AG20443 (cell line): ENCODE data around the gene PRKAR1A.
"Not testable (repeated sequence)": the region's sequence is repeated elsewhere in the genome, so short reads cannot be mapped to it uniquely, and the experiment has no call there.

Experiments
- DNase-seq: peaks from one replicate; pipeline ENCODE4 v3.0.0; 2012; ENCODE audit warnings: low spot score, mixed read lengths

The PRKAR1A gene

GRCh38 chr17:68579194-68579927 lies 67.1 kb downstream of the PRKAR1A start:
- no peak for DNase-seq

- peak; percentile 83 for DNase-seq
These were observed 68.1 kb downstream of the PRKAR1A start for GRCh38 chr17:68580236-68580770.

DNA sequence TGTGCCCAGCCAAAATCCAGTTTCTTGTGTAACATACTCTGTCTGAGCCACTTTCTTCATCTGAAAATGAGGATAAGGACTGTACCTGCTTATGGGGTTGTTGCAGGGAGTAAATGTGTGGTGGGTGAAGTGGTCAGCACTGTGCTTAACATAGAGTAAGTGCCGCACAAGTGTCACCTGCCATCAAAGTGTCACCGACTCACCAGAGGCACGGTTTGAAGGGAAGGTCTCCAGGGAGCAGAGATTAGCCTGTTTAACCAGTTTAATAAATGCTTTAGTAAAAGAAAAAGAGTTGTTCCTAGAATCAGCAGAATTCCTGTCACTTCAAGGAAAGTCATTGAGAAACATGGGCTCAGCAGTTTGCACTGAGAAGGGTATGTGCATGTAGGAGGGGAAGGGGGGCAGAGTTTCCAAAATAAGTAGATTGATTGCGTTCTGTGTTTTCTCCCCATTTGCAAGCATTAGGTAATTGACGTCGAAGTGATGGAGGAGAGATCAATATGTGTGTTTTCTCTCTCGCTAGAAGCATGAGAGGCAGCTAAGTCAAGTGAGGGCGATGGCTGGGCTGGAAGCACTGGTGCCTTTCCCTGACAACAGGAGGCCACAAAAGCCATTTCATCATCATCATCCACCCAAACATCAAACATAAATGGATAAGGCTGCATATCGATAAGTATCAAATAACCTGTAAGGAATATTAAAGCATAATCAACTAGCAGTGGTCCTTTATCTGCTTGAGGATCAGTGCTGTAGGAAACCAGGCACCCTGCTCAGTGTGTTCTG lies 69.8 kb downstream of the PRKAR1A start:
- DNase-seq = no peak

- DNase-seq = not testable (repeated sequence)
These were observed 70.6 kb downstream of the PRKAR1A start for GRCh38 chr17:68582867-68583266.

DNA sequence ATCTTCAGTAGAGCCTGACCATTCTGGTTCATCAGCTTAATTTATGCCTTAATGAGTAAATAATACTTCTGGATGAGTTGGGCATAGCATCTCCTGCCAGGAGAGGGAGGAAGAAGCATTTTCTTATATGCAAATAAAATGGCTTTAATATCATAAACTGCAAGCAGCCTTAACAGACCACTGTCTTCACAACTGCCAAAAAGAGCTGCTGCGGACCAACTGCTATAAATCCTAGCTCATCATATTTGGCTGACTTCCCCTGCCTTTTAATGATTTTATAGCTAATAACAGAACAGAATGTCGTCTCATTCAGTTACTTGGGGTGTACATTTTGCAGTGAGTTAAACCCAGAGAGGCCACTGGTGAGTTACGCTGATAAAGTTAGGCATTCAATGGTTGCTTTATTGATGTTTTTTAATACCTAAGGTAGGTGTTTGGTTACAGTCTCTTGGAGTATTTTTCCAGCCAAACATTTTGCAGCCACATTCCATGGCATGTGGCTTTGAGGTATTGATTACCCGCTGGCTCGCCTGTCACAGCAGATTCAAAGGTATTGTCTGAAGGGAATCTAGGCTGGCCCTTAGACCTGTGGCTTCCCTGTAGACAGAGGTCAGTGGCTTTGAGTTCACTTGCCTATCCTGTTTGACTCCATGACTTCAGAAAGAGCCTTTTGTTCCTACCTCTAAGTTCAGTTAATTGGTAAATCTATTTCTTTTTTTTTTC lies 72.5 kb downstream of the PRKAR1A start:
- DNase-seq = no peak

DNA sequence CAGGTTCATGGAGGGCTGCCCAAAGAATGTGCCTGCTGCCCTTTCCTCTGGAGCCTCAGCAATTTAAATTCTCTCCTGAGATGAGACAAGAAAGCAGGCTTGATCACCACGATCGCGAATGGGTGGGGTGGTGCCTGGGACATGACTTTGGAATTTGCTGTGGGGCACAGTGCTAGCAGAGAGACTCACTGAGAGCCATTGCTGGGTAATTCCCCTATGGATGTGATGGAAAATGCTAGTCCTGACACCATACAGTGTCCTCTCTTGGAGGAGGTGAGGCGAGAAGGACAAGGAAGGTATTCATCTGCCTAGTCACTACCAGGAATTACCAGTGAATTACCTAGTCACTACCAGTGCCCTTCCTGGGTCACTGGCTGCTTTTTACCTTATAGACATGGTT lies 73.4 kb downstream of the PRKAR1A start:
- peak; percentile 35 for DNase-seq

- no peak for DNase-seq
These were observed 74.8 kb downstream of the PRKAR1A start for GRCh38 chr17:68587026-68587425.

DNA sequence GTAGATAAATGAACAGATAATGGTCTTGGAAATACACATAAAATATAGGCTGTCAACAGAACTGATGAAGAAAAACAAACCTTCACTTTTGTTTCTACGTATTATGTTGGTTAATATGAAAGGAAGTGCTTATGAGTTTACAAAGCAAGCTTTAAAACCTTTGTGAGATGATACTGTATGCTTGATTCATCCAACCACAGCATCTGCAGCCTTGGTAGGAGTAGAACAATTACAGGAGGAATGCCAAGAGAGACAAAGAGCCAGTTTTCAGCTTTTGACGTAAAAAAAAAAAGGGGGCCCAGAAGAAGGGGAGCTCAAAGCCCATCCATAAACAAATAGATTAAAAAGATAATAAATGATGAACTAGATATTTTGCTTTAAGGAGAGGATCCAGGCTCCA lies 75.6 kb downstream of the PRKAR1A start:
- no peak for DNase-seq

- DNase-seq = no peak
These were observed 76.1 kb downstream of the PRKAR1A start for GRCh38 chr17:68588362-68588761.

DNA sequence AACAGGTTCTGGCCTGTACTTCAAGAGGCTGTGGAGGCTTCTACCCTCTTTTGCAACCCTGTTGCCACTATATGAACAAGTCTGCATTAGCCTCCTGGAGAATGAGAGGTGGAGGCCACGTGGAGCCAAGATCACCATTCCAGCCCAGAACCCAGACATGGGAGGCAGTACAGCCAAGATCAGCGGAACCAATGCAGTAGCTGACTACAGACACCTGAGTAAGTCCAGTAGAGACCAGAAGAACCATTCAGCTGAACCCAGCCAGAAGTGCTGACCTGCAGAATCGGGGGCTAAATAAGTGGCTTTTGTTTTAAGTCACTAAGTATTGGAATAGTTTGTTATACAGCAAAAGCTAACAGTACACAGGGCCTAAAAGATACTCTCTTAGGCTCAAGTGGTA lies 76.9 kb downstream of the PRKAR1A start:
- DNase-seq = no peak

DNA sequence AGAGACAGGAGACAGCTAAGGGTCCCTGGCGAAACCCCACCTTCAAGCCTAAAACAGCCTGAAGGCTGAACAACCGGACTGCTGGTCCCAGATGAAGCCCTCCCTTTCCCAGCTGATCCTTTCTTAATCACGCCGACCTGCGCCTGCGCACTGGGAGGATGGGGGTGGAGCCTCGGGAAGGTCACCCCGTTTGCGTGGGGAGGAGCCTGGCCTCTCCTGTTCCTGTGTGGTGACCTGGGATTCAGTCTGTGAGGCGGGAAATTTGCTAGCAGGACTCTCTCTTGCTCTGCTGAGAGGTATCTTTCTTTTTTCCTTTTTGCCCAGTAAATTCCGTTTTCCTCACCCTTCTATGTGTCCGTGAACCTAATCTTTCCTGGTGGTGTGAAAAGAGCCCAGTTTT lies 79.4 kb downstream of the PRKAR1A start:
- DNase-seq = peak; percentile 43

DNA sequence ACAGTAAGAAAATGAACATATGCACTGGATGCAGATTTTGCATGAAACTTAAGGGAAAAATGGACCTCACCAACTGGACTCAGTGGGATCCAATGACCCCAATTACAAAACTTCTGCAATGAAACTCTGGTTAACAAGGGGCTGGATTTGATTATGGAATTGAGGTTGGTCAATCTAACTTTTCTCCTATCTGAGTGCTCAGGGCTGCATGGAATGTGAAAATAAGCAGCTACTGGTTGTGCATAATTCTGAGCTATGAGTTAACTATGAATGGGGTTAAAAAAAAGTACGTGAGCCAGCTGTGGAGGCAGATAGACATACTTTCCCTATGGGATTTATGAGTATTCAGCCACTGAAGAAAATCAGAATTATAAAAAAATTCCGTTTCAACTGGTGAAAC lies 79.8 kb downstream of the PRKAR1A start:
- DNase-seq = no peak

DNA sequence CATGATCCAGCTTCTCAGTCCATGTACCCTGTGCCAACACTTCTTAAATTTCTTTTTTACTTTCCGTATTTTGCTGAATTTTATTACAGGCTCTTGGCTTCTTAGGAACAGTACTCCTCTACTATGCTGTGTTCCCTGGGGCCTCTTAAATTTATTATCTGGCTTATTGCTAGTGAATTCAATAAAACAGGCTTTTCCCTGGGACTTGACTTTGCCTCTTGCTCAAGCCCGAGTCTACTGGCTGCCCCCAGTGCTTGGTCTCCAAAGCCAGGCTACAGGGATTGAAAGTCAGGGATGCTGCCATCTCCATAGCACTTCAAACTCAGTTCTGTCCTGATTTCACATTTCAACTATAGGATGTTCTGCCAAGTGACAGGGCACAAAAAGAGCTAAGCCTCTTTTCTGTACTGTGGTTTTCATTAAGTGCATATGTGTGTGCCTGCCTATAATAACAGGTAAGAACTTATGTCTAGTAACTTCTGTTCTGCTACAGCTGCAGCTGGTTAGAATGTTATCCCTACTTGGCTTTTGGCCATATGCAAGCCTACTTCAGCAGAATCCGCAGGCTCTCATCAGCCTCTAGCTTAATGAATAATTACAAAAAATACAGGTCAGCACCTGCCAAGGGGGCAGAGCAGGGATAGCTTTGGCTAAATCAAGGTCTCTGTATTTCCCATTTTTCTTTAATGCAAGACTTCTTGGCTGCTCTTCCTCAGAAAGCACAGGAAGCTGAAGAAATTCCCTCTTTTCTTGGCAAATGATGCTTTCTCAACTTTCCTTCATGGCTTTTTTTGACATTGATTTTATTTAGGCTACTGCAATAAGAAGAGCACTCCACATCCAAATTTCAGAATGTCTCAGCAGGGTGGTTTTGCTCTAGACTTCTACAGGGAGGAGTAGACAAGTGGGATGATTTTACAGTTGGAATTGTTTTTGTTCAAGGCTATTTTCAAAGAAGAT lies 80.7 kb downstream of the PRKAR1A start:
- peak; percentile 24 for DNase-seq

- DNase-seq = no peak
These were observed 82.3 kb downstream of the PRKAR1A start for GRCh38 chr17:68594552-68594951.

DNA sequence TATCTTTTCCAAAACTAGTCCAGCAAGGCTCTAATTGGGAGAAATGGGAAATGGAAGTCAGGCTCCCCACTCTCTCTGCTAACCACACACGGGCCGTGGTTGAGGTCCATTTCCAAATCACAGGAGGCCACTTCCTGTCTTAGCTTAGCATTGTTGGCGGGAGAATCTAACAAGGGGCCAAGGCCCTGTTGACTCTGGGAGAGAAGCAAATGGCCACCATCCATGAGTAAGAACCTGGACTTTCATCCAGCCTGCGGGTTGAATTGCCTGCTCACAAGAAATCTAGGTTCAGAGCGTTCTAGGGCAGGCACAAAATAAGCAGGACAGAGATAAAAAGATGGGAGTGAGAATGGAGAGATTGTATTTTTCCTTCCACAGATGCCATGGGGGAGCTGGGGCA lies 83.3 kb downstream of the PRKAR1A start:
- DNase-seq = no peak

DNA sequence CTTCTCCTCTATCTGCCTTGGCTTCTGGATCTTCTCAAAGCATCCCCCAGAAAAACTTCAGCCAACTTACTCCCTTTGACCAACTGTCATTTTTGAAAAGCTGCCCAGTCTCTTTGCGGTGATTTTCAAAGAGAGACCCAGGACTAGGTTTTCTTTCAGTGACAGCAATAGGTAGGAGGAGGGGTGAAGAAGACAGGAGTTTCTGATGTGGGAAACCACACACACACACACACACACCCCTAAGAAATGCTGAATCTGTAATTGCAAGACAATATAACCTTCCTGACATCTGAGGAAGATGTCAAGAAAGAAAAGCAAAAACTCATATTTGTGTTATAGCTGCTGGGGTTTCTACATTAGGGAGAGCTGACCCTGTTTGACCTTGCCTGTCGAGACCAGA lies 83.8 kb downstream of the PRKAR1A start:
- DNase-seq = no peak

GRCh38 chr17:68596411-68596945 lies 84.2 kb downstream of the PRKAR1A start:
- no peak for DNase-seq

DNA sequence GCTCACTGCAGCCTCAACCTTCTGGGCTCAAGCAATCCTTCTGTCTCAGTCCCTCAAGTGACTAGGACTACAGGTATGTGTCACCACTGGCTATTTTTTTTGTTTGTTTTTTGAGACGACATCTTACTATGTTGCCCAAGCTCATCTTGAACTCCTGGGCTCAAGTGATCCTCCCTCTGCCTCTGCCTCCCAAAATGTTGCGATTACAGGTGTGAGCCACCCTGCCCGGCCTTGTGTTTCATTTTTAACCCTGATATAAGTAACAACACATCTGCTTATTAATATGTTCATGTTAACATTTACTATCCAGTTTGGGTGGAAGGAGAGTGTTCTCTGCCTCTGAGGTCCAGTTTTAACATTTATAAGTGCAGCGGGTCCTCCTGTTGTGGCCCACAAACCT lies 85.8 kb downstream of the PRKAR1A start:
- DNase-seq = no peak

- no peak for DNase-seq
These were observed 86.3 kb downstream of the PRKAR1A start for GRCh38 chr17:68598545-68598961.

DNA sequence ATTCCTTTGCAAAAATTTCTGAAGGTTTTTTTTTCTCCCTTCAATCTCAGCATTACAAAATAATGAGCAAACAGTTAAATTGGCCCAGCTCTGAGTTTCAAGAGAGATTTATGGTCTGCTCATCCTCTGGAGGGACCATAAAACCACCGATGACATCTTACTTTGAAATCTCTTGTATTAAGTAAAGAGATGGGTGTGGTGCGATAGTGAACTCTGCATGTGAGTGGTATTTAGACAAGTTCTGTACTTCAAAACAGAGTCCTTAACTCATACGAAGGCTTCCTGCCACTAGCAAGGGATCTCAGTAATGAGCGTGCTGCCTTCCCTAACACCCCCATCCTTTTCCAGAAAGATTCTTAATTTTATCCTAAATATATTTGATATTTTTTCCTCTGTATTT lies 86.9 kb downstream of the PRKAR1A start:
- peak; percentile 73 for DNase-seq

- DNase-seq = no peak
These were observed 87.4 kb downstream of the PRKAR1A start for GRCh38 chr17:68599552-68600066.
